Pulmonary artery endothelial cell (primary cell): ENCODE results near the gene FKBP11. TPM values are rescaled to one million over a fixed set of nuclear protein-coding genes. Genes with fewer than 3 reads are reported as not detected.

Source experiments
- total RNA-seq: library from RNA; depleted of rRNA; stranded (reverse); fragments of >200 nt; gene quantifications from 2 replicates; pipeline ENCODE4 v1.2.3, GENCODE V29; 2014

Gene FKBP11
- total RNA-seq, 1 donor from 2014 or later: 20.6 TPM

Other genes with a start within 250 kb of the FKBP11 start
- gene KANSL2, start 243.3 kb downstream of the FKBP11 start, total RNA-seq: 34.8 and 61.3 TPM in 2 replicates
- gene CCNT1, start 208.8 kb downstream of the FKBP11 start, total RNA-seq: 20.5 and 28.9 TPM in 2 replicates
- gene ADCY6, start 136.4 kb downstream of the FKBP11 start, total RNA-seq: 34.2 and 40.6 TPM in 2 replicates
- gene CACNB3, start 107.0 kb downstream of the FKBP11 start, total RNA-seq: 18.7 and 20.9 TPM in 2 replicates
- 79.2 and 140 TPM in 2 replicates for gene DDX23, start 73.3 kb downstream of the FKBP11 start, total RNA-seq
- gene RND1, start 59.6 kb downstream of the FKBP11 start, total RNA-seq: 1.4 and 3.7 TPM in 2 replicates
- gene ARF3, start 32.0 kb upstream of the FKBP11 start, total RNA-seq: 46.8 and 56.2 TPM in 2 replicates
- under 0.01 TPM in 1 of 2 replicates, not detected in the other for gene WNT10B, start 46.2 kb upstream of the FKBP11 start, total RNA-seq
- not detected in 2 replicates for gene WNT1, start 52.8 kb upstream of the FKBP11 start, total RNA-seq
- 0.14 and 0.26 TPM in 2 replicates for gene DDN, start 73.9 kb upstream of the FKBP11 start, total RNA-seq
- 41.2 and 64.7 TPM in 2 replicates for gene PRKAG1, start 93.3 kb upstream of the FKBP11 start, total RNA-seq
- gene KMT2D, start 135.3 kb upstream of the FKBP11 start, total RNA-seq: 29.7 and 36.8 TPM in 2 replicates
- gene RHEBL1, start 144.5 kb upstream of the FKBP11 start, total RNA-seq: 2.2 and 3.0 TPM in 2 replicates
- 5.8 and 18.8 TPM in 2 replicates for gene DHH, start 169.3 kb upstream of the FKBP11 start, total RNA-seq
- 69.8 and 73.5 TPM in 2 replicates for gene LMBR1L, start 185.4 kb upstream of the FKBP11 start, total RNA-seq
- gene TUBA1B, start 205.9 kb upstream of the FKBP11 start, total RNA-seq: 2,136 and 3,345 TPM in 2 replicates